ENCODE measurements around the gene RPS15A. TPM values are rescaled to one million over a fixed set of nuclear protein-coding genes. Genes with fewer than 3 reads are reported as not detected.
A peak's percentile ranks its signal among the peaks of the same experiment; 100 is the strongest.

RPS15A gene
- total RNA-seq, 4 donors from 2014 or later: 697 to 1,427 (median 1,125) TPM

GRCh38 chr16:18803569-18804462 is 13.7 kb upstream of the RPS15A start:
- DNase-seq (ENCODE audit: low spot score in 2 of 2): no peak
- H3K27me3 ChIP-seq: no peaks in the 10 kb centered on the region

DNA sequence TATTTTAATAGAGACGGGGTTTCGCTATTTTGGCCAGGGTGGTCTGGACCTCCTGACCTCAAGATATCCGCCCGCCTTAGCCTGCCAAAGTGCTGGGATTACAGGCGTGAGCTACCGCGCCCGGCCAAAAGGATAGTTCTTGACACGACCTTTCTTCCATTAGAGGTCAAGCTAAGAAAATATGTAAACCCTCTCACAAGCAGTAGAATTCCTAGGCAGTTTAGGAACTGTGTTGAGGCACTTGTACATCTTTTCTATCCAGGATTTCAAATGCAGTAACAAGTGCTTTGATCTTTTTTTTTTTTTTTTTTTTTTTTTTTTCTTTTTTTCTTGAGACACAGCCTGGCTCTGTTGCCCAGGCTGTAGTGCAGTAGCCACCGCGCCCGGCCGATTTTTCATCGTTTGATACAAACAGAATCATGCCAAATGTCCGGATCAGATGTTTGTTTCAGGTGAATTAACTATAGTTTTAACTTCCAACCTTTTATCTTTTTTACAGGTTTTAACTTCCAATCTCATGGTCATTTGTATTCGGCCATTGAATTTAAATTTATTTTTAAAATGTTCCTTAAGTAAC is 12.7 kb upstream of the RPS15A start:
- WGBS, 2 donors: 85 to 89% methylated on average over 16 of the region's 16 CpGs
- no peak for DNase-seq (ENCODE audit: low spot score in 2 of 2)
- Histone ChIP-seq H3K27me3 (no peaks in the 10 kb centered on the region), H3K36me3 (peaks cover 0 to 17% (median 0%) of the 10 kb centered on the region in 3 donors), H3K27ac (peak overlapping the region in 2 of 4 donors; percentile 92 to 93), H3K4me3 (no peak overlapping the region), H3K9me3 (no peaks in the 10 kb centered on the region), H3K4me1 (peaks cover 3 to 40% (median 20%) of the 10 kb centered on the region in 4 donors)
- TF ChIP-seq EP300 (IDR thresholded peaks at IDR 0.05): no peak
- TF ChIP-seq, protein P1, sequence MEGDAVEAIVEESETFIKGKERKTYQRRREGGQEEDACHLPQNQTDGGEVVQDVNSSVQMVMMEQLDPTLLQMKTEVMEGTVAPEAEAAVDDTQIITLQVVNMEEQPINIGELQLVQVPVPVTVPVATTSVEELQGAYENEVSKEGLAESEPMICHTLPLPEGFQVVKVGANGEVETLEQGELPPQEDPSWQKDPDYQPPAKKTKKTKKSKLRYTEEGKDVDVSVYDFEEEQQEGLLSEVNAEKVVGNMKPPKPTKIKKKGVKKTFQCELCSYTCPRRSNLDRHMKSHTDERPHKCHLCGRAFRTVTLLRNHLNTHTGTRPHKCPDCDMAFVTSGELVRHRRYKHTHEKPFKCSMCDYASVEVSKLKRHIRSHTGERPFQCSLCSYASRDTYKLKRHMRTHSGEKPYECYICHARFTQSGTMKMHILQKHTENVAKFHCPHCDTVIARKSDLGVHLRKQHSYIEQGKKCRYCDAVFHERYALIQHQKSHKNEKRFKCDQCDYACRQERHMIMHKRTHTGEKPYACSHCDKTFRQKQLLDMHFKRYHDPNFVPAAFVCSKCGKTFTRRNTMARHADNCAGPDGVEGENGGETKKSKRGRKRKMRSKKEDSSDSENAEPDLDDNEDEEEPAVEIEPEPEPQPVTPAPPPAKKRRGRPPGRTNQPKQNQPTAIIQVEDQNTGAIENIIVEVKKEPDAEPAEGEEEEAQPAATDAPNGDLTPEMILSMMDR (IDR thresholded peaks at IDR 0.05): no peak
- TF ChIP-seq POLR2A (IDR thresholded peaks at IDR 0.05): no peak

More at GRCh38 chr16:18803569-18804462, 13.7 kb upstream of the RPS15A start:
- Histone ChIP-seq H3K4me1 (peaks cover 3 to 34% (median 20%) of the 10 kb centered on the region in 4 donors), H3K4me3 (no peak overlapping the region), H3K9me3 (no peaks in the 10 kb centered on the region), H3K27ac (peak overlapping the region in 3 of 4 donors; percentile 2 to 92 (median 4)), H3K36me3 (peaks cover 0 to 26% (median 3%) of the 10 kb centered on the region in 3 donors)
- 59 to 62% methylated on average over 5 of the region's 5 CpGs for WGBS, 2 donors
- TF ChIP-seq, protein P1 (IDR thresholded peaks at IDR 0.05): no peak
- no peak for TF ChIP-seq EP300 (IDR thresholded peaks at IDR 0.05)
- TF ChIP-seq POLR2A (IDR thresholded peaks at IDR 0.05): no peak

- Histone ChIP-seq H3K4me3 (peak within 1 kb of the TSS; percentile 66 to 91 (median 86)), H3K9me3 (no peaks in the 10 kb centered on the region), H3K4me1 (peaks cover 3 to 44% (median 20%) of the 10 kb centered on the region in 4 donors), H3K27ac (peak within 1 kb of the TSS; percentile 84 to 93 (median 91)), H3K27me3 (no peaks in the 10 kb centered on the region), H3K36me3 (peaks cover 0 to 12% (median 0%) of the 10 kb centered on the region in 3 donors)
- peak; percentile 96 to 98 for DNase-seq (ENCODE audit: low spot score in 2 of 2)
- 0 to 1% methylated on average over 26 to 49 of the region's 77 CpGs for WGBS, 2 donors
- TF ChIP-seq EP300 (IDR thresholded peaks at IDR 0.05): peak; percentile 93 to 100
- peak; percentile 75 to 99 for TF ChIP-seq POLR2A (IDR thresholded peaks at IDR 0.05)
- TF ChIP-seq, protein P1 (IDR thresholded peaks at IDR 0.05): peak; percentile 86 to 99 (median 96)
Measured at GRCh38 chr16:18801145-18801972, 11.2 kb upstream of the RPS15A start, which contains the start of gene ARL6IP1. TSS of gene ARL6IP1 (minus strand) at chr16:18801549. CDS start at chr16:18801466, 83 bp downstream.

DNA sequence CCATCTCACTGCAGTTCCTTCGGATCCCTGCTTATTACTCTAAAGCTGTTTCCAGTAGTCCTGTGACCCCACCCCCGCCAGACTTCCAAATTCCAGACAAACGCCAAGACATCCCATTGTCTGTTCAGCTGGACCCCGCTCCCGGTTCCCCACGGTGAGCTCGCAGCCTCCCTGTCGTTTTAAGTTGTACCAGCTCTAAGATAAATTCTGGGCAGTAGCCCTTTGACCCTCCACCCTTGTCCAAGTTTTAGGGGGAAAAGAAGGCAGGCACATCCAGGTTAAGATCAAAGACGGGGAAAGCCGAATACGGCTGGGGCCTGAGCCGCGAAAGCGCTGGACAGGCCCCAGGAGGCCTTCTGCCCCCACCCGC is 10.6 kb upstream of the RPS15A start:
- TF ChIP-seq, protein P1 (IDR thresholded peaks at IDR 0.05): no peak
- TF ChIP-seq POLR2A (IDR thresholded peaks at IDR 0.05) (no peak), EP300 (IDR thresholded peaks at IDR 0.05) (no peak)
- H3K27ac ChIP-seq: peak overlapping the region; percentile 65 to 93 (median 88)
- H3K36me3 ChIP-seq: peaks cover 0 to 16% (median 0%) of the 10 kb centered on the region in 3 donors
- no peak for DNase-seq (ENCODE audit: low spot score in 2 of 2)
- no peaks in the 10 kb centered on the region for H3K9me3 ChIP-seq
- peaks cover 3 to 44% (median 20%) of the 10 kb centered on the region in 4 donors for H3K4me1 ChIP-seq
- WGBS, 2 donors: 0 to 1% methylated on average over 15 of the region's 15 CpGs
- H3K4me3 ChIP-seq: peak overlapping the region; percentile 66 to 91 (median 86)
- H3K27me3 ChIP-seq: no peaks in the 10 kb centered on the region

Measured in tibial nerve (tissue), 4 donors.